Activated T-cell treated with anti-CD3 and anti-CD28 coated beads for 24 hours (primary cell): ENCODE results near the gene AAGAB.

ENCODE experiments used
- DNase-seq: peaks from one replicate; pipeline ENCODE4 v3.0.0-alpha.2; 2020; ENCODE audit warnings: low read depth

AAGAB gene

GRCh38 chr15:67210555-67211168 is 43.8 kb downstream of the AAGAB start:
- no peak for DNase-seq

DNA sequence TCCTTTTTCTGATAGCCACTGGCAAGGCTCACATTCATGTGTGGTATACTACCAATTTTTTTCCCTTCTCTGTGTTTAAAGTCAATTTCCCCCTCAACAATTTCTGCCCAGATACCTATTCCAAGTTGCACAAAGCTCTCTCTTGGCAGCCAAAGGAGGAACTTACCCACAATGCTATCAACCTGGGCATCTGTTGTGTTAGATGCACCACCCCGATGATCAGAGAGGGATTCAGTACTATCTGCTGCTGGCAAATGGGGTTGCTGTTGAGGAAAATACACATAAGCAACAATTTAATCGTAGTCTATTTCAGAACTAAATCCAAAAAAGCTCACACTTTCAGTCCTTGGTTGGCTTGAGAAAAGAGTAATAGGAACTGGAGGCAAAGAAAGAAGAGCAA is 46.1 kb downstream of the AAGAB start:
- DNase-seq = no peak

- no peak for DNase-seq
These were observed 46.8 kb downstream of the AAGAB start for GRCh38 chr15:67207555-67208207.

DNA sequence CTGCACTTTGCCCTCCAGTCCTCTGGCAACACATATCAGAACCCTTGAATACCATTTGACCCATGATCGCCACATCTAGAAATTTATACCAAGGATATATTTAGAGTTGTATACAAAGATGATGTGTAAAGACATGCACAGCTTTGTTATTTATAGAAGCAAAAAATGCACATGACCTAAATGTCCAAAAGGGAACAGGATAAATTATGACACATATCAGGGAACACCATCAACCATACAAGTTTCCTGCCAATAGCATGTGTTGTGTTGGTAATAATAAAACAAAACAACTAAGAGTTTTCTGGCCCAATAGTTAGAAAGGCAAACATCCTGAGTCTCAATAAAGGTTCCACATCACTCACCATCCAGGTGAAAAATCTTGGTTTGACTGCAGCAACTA is 51.5 kb downstream of the AAGAB start:
- DNase-seq = no peak

- DNase-seq = no peak
These were observed 52.4 kb downstream of the AAGAB start for GRCh38 chr15:67202091-67202490.

GRCh38 chr15:67201136-67201535 is 53.3 kb downstream of the AAGAB start:
- DNase-seq = no peak

- DNase-seq = no peak
These were observed 54.3 kb downstream of the AAGAB start for GRCh38 chr15:67199881-67200763.

DNA sequence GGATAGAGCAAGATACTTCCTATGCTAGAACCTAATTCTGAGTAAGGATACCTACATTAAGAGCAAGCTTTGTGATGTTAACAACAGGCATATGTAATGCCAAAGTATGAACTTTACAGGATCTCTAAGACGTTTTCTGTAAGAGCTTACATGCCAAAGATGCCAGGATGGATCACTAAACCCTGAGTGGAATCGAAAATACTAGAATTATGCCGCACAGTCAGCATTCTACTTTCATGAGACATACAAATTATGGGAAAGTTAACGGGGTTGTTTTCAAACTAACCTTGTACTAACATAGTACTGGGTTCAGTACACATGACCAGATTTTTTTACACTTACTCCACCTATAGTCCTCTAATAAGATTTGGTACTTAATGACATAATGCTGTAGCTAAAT is 55.1 kb downstream of the AAGAB start:
- DNase-seq = no peak

GRCh38 chr15:67198157-67198754 is 56.2 kb downstream of the AAGAB start:
- no peak for DNase-seq

GRCh38 chr15:67197364-67197695 is 57.1 kb downstream of the AAGAB start:
- DNase-seq = no peak

- DNase-seq = no peak
These were observed 57.6 kb downstream of the AAGAB start for GRCh38 chr15:67196672-67197363.

GRCh38 chr15:67196222-67196621 is 58.2 kb downstream of the AAGAB start:
- DNase-seq = no peak

- no peak for DNase-seq
These were observed 59.2 kb downstream of the AAGAB start for GRCh38 chr15:67195305-67195704.

GRCh38 chr15:67194171-67195114 is 60.0 kb downstream of the AAGAB start:
- DNase-seq = no peak

DNA sequence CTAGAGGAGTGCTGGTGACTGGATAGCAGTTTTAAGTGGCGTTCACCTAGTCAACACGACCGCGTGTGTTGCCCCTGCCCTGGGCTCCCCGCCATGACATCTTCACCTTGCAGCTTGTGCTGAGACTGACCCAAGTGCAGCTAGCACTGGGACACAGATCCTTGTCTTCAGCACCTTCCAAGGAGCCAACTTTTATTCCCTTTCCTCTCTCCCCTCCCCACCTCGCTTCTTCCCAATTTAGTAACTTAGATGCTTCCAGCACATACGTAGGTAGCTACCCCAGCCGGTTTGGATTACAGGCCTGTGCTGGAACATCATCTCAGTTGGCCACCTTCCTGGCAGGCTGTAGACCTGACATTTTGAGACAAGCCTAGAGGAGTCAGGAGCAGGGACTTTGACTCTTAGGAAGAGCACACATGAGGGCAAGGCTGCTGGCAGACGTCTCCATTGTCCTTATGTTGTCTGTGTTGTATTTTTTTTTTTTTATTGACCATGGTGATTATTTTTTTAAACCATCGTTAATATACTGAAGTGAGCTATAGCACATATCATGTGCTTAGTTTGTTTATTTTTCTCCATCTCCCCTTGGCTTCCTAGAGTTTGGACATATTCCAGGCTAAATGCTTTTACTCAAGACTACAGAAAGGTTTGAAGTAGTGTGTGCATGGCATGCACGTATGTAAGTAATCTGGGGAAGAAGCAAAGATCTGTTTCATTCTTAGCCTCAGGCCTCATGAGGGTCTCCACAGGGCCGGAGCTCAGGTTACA is 61.1 kb downstream of the AAGAB start:
- DNase-seq = no peak

- no peak for DNase-seq
These were observed 62.2 kb downstream of the AAGAB start for GRCh38 chr15:67192185-67192820.

- no peak for DNase-seq
These were observed 63.6 kb downstream of the AAGAB start for GRCh38 chr15:67190813-67191212.

DNA sequence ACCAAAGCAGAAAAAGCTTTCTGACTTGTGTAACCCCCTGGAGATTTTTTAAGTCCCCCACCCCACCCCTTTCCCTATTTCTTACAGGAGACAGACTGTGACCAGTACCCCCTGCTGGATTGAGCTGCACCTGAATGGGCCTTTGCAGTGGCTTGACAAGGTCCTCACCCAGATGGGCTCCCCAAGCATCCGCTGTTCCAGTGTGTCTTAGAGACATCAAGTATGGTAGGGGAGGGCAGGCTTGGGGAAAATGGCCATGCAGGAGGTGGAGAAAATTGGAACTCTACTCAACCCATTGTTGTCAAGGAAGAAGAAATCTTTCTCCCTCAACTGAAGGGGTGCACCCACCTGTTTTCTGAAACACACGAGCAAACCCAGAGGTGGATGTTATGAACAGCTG is 64.1 kb downstream of the AAGAB start:
- DNase-seq = no peak

DNA sequence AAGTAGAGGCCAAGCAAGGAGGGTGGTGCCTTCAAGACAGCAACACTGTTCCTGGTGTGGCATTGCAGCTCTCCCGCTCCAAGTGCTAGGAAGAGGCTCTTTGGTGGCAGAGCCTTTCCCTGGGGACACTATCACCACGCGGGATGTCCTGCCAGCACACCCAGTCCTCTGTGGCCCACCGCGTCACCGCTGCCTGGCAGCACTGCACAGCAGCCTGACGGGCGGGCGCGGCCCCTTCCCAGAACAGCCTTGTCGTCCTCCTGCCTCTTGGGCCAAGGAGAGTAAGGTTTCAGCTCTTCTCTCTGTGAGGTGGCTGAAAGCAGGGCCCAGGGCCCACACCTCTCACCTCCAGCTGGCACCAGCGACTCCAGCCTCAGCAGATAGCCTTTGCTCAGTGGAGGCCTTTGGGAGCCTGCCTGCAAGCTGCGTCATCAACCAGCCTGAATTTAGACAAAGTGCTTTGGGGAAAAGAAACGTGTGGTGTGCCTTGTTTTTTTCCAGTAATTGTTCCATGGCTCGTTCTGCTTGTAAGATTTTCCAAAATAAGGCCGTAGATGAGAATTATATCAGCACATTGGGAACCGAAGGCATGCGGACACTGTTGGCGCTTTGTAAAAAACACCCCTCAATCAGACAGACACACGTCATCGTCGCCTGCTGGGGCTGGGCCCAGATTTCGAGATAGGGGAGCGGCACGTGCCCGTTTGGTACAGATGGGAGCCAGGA is 65.0 kb downstream of the AAGAB start:
- DNase-seq = no peak
